ENCODE measurements around the gene UNC5A.

Gene UNC5A

GRCh38 chr5:176892663-176893062 lies 82.3 kb downstream of the UNC5A start:
- TF ChIP-seq SNAI2 (CRISPR knock-in tag; IDR thresholded peaks at IDR 0.05) (no peak), ISL1 (CRISPR knock-in tag; IDR thresholded peaks at IDR 0.05) (no peak), PPARA (CRISPR knock-in tag; IDR thresholded peaks at IDR 0.05; ENCODE audit: borderline replicate concordance) (no peak), OSR1 (CRISPR knock-in tag; IDR thresholded peaks at IDR 0.05) (no peak), ZFP30 (CRISPR knock-in tag; IDR thresholded peaks at IDR 0.05) (no peak), ESRRG (CRISPR knock-in tag; IDR thresholded peaks at IDR 0.05) (no peak), ZNF8 (CRISPR knock-in tag; IDR thresholded peaks at IDR 0.05) (no peak), TSHZ2 (CRISPR knock-in tag; IDR thresholded peaks at IDR 0.05) (no peak), ZNF565 (CRISPR knock-in tag; conservative IDR thresholded peaks at IDR 0.05; ENCODE audit: low read depth) (no peak), CSDC2 (CRISPR knock-in tag; IDR thresholded peaks at IDR 0.05) (no peak), TOX (CRISPR knock-in tag; IDR thresholded peaks at IDR 0.05; ENCODE audit: borderline replicate concordance) (no peak)
- TF ChIP-seq, protein P1, sequence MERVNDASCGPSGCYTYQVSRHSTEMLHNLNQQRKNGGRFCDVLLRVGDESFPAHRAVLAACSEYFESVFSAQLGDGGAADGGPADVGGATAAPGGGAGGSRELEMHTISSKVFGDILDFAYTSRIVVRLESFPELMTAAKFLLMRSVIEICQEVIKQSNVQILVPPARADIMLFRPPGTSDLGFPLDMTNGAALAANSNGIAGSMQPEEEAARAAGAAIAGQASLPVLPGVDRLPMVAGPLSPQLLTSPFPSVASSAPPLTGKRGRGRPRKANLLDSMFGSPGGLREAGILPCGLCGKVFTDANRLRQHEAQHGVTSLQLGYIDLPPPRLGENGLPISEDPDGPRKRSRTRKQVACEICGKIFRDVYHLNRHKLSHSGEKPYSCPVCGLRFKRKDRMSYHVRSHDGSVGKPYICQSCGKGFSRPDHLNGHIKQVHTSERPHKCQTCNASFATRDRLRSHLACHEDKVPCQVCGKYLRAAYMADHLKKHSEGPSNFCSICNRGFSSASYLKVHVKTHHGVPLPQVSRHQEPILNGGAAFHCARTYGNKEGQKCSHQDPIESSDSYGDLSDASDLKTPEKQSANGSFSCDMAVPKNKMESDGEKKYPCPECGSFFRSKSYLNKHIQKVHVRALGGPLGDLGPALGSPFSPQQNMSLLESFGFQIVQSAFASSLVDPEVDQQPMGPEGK (CRISPR knock-in tag; IDR thresholded peaks at IDR 0.05; ENCODE audit: borderline replicate concordance): no peak
- TF ChIP-seq, protein P2, sequence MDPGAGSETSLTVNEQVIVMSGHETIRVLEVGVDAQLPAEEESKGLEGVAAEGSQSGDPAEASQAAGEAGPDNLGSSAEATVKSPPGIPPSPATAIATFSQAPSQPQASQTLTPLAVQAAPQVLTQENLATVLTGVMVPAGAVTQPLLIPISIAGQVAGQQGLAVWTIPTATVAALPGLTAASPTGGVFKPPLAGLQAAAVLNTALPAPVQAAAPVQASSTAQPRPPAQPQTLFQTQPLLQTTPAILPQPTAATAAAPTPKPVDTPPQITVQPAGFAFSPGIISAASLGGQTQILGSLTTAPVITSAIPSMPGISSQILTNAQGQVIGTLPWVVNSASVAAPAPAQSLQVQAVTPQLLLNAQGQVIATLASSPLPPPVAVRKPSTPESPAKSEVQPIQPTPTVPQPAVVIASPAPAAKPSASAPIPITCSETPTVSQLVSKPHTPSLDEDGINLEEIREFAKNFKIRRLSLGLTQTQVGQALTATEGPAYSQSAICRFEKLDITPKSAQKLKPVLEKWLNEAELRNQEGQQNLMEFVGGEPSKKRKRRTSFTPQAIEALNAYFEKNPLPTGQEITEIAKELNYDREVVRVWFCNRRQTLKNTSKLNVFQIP (CRISPR knock-in tag; IDR thresholded peaks at IDR 0.05; ENCODE audit: borderline replicate concordance, low read depth): no peak
- ATAC-seq: no peak

GRCh38 chr5:176894298-176894697 lies 83.9 kb downstream of the UNC5A start:
- no peak for ATAC-seq
- TF ChIP-seq CSDC2 (CRISPR knock-in tag; IDR thresholded peaks at IDR 0.05) (no peak), ZC3H10 (CRISPR knock-in tag; IDR thresholded peaks at IDR 0.05) (no peak), BACH2 (CRISPR knock-in tag; IDR thresholded peaks at IDR 0.05; ENCODE audit: borderline replicate concordance) (no peak), ZNF70 (CRISPR knock-in tag; IDR thresholded peaks at IDR 0.05) (no peak), TCF4 (CRISPR knock-in tag; IDR thresholded peaks at IDR 0.05; ENCODE audit: borderline replicate concordance) (no peak), OSR1 (CRISPR knock-in tag; IDR thresholded peaks at IDR 0.05) (no peak), TSHZ2 (CRISPR knock-in tag; IDR thresholded peaks at IDR 0.05) (no peak), CSRNP3 (CRISPR knock-in tag; IDR thresholded peaks at IDR 0.05) (no peak), TOX (CRISPR knock-in tag; IDR thresholded peaks at IDR 0.05; ENCODE audit: borderline replicate concordance) (no peak), ZNF8 (CRISPR knock-in tag; IDR thresholded peaks at IDR 0.05) (no peak), PPARA (CRISPR knock-in tag; IDR thresholded peaks at IDR 0.05; ENCODE audit: borderline replicate concordance) (no peak)
- TF ChIP-seq, protein P1 (CRISPR knock-in tag; IDR thresholded peaks at IDR 0.05; ENCODE audit: borderline replicate concordance): no peak
- TF ChIP-seq, protein P2 (CRISPR knock-in tag; IDR thresholded peaks at IDR 0.05; ENCODE audit: borderline replicate concordance, low read depth): no peak
- TF ChIP-seq, protein P3, sequence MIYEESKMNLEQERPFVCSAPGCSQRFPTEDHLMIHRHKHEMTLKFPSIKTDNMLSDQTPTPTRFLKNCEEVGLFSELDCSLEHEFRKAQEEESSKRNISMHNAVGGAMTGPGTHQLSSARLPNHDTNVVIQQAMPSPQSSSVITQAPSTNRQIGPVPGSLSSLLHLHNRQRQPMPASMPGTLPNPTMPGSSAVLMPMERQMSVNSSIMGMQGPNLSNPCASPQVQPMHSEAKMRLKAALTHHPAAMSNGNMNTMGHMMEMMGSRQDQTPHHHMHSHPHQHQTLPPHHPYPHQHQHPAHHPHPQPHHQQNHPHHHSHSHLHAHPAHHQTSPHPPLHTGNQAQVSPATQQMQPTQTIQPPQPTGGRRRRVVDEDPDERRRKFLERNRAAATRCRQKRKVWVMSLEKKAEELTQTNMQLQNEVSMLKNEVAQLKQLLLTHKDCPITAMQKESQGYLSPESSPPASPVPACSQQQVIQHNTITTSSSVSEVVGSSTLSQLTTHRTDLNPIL (CRISPR knock-in tag; IDR thresholded peaks at IDR 0.05; ENCODE audit: low read depth): no peak

All from SK-N-SH treated with all-trans-retinoic acid at 6 μM for 48 hours (cell line).